Erythroblast (primary cell): ENCODE results near the gene FPGS.

ENCODE experiments used
- GATA1 ChIP-seq: IDR thresholded peaks from 2 replicates; pipeline ENCODE4 v1.6.1; 2011; ENCODE audit warnings: low read depth, mild to moderate bottlenecking, control low read depth, low read length, moderate library complexity
- POLR2A ChIP-seq: IDR thresholded peaks from 2 replicates; pipeline ENCODE4 v1.6.1; 2011; ENCODE audit warnings: mild to moderate bottlenecking, low read length

- TF ChIP-seq POLR2A (no peak), GATA1 (no peak)
Observed at GRCh38 chr9:127789179-127789578, 13.5 kb upstream of the FPGS start.
